C4-2B (cell line): ENCODE data around the gene POGLUT2.

Source experiments
- ZFX ChIP-seq: fragments of 450-650 bp; IDR thresholded peaks from 2 replicates; pipeline ENCODE4 v1.6.1; 2017
- TF ChIP-seq, protein P1 (sequence below): fragments of 450-650 bp; conservative IDR thresholded peaks from 2 replicates; pipeline ENCODE4 v1.5.1; 2017; ENCODE audit warnings: mild to moderate bottlenecking

DNA sequence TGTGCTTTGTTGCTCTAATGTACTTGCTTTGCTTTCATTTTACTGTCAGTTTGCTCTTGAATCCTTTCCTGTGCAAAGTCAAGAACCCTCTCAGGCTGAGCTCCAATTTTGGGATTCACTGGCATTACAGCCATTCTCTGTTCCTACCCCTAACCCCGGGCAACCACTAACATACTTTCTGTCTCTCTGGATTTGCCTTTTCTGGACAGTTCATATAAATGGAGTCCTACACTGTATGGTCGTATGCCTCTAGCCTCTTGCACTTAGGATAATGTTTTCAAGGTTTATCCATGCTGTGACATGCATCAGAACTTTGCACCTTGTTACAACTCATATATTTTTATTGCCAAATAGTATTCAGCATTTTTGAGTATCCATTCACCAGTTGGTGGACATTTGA is 22.5 kb downstream of the POGLUT2 start:
- TF ChIP-seq, protein P1, sequence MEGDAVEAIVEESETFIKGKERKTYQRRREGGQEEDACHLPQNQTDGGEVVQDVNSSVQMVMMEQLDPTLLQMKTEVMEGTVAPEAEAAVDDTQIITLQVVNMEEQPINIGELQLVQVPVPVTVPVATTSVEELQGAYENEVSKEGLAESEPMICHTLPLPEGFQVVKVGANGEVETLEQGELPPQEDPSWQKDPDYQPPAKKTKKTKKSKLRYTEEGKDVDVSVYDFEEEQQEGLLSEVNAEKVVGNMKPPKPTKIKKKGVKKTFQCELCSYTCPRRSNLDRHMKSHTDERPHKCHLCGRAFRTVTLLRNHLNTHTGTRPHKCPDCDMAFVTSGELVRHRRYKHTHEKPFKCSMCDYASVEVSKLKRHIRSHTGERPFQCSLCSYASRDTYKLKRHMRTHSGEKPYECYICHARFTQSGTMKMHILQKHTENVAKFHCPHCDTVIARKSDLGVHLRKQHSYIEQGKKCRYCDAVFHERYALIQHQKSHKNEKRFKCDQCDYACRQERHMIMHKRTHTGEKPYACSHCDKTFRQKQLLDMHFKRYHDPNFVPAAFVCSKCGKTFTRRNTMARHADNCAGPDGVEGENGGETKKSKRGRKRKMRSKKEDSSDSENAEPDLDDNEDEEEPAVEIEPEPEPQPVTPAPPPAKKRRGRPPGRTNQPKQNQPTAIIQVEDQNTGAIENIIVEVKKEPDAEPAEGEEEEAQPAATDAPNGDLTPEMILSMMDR = no peak
- no peak for TF ChIP-seq ZFX
